Uterus (tissue), 4 donors: ENCODE measurements around the gene KRT85. TPM values are rescaled to one million over a fixed set of nuclear protein-coding genes. Genes with fewer than 3 reads are reported as not detected.

Experiments used
- DNase-seq, 2 donors: peaks; one replicate each; pipeline ENCODE4 v3.0.0-alpha.2; 2019 to 2020
- H3K27ac ChIP-seq, 2 donors: fragments of 200-600 bp; sonication (generic); 1 replicate in 1 of 2; 2 replicates in 1 of 2; pipeline ENCODE4 v1.5.1; 2016 to 2018
- H3K27me3 ChIP-seq, 2 donors: fragments of 200-600 bp; sonication (generic); one replicate each; pipeline ENCODE4 v1.5.1; 2018 to 2019; ENCODE audit warnings: control low read depth in 1 of 2
- H3K36me3 ChIP-seq, 2 donors: fragments of 200-600 bp; sonication (generic); one replicate each; pipeline ENCODE4 v1.5.1; 2019; ENCODE audit warnings: control low read depth in 1 of 2
- H3K4me1 ChIP-seq, 2 donors: fragments of 200-600 bp; sonication (generic); one replicate each; pipeline ENCODE4 v1.5.1; 2018 to 2019; ENCODE audit warnings: control low read depth in 1 of 2
- H3K4me3 ChIP-seq, 2 donors: fragments of 200-600 bp; sonication (generic); 1 replicate in 1 of 2; 2 replicates in 1 of 2; pipeline ENCODE4 v1.5.1; 2018 to 2019; ENCODE audit warnings: mild to moderate bottlenecking in 1 of 2
- H3K9me3 ChIP-seq, 2 donors: fragments of 200-600 bp; sonication (generic); one replicate each; pipeline ENCODE4 v1.5.1; 2019; ENCODE audit warnings: control low read depth in 1 of 2
- CTCF ChIP-seq, 4 experiments: fragments of 200-600 bp in 2 of 4; fragments of 450-650 bp in 2 of 4; sonication (generic) in 2 of 4; IDR thresholded peaks; one replicate each; pipeline ENCODE4 v1.5.1; 2016 to 2019; ENCODE audit warnings: antibody characterized with exemption in 4 of 4, mild to moderate bottlenecking in 2 of 4, moderate library complexity in 1 of 4
- POLR2A ChIP-seq, 2 donors: fragments of 450-650 bp; IDR thresholded peaks; one replicate each; pipeline ENCODE4 v1.6.1; 2016; ENCODE audit warnings: antibody characterized with exemption in 2 of 2, mild to moderate bottlenecking in 1 of 2, moderate library complexity in 1 of 2
- intact Hi-C: fragments of 100-400 bp; cut with DNase I; formaldehyde crosslinking; loops from one replicate; pipeline ENCODE4 v1.15.1; 2023; ENCODE audit warnings: low total_unique reads
- total RNA-seq, 4 donors: library from RNA; depleted of rRNA in 3 of 4; stranded (reverse); fragments of >200 nt in 3 of 4; gene quantifications; one replicate each; pipeline versions ENCODE4 v1.1.0 to v1.2.4, GENCODE V29; 2014 to 2023
- donor health status: DM: yes; HTN: yes; CAD: no.

The KRT85 gene
- total RNA-seq, 4 donors from 2014 or later: 0.76 TPM; not detected in 3

- Histone ChIP-seq H3K9me3 (no peaks in the 10 kb centered on the region), H3K4me1 (no peaks in the 10 kb centered on the region), H3K36me3 (no peaks in the 10 kb centered on the region), H3K27me3 (no peaks in the 10 kb centered on the region), H3K4me3 (no peak overlapping the region), H3K27ac (no peak overlapping the region)
- TF ChIP-seq CTCF (IDR thresholded peaks at IDR 0.05): no peak
- no peak for TF ChIP-seq POLR2A (IDR thresholded peaks at IDR 0.05)
- intact Hi-C loops: no loop called here
- DNase-seq: no peak
Measured at GRCh38 chr12:52351196-52352059, 15.9 kb downstream of the KRT85 start.

- H3K27ac ChIP-seq: no peak overlapping the region
- intact Hi-C loops: no loop called here
Measured at GRCh38 chr12:52350786-52351185, 16.5 kb downstream of the KRT85 start.

DNA sequence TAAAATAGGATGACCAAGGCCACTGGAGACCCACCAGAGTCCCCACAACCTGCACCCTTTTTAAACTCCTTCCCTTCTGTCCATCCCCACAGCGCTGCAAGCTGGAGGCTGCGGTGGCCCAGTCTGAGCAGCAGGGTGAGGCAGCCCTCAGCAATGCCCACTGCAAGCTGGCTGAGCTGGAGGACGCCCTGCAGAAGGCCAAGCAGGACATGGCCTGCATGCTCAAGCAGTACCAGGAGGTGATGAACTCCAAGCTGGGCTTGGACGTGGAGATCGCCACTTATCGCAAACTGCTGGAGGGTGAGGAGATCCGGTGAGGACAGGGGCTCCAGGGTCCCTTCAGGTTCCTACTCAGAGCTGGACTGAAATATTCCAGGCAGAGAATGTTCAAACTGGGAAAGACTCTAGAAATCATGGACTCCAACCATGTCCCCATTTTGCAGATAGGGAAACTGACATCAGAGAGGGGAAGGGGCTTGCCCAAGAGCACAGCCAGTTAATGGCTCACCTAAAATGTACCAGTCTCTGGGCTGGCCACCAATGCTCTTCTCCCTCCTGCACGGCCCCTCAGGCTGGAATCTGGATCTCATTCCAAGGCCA is 17.2 kb downstream of the KRT85 start:
- Histone ChIP-seq H3K27ac (no peak overlapping the region), H3K27me3 (no peaks in the 10 kb centered on the region), H3K36me3 (no peaks in the 10 kb centered on the region), H3K4me3 (no peak overlapping the region), H3K9me3 (no peaks in the 10 kb centered on the region), H3K4me1 (no peaks in the 10 kb centered on the region)
- TF ChIP-seq POLR2A (IDR thresholded peaks at IDR 0.05) (no peak), CTCF (IDR thresholded peaks at IDR 0.05) (no peak)
- DNase-seq: no peak
- intact Hi-C loops: no loop called here

More at GRCh38 chr12:52350786-52351185, 16.5 kb downstream of the KRT85 start:
- TF ChIP-seq CTCF (IDR thresholded peaks at IDR 0.05): no peak
- no peak for TF ChIP-seq POLR2A (IDR thresholded peaks at IDR 0.05)
- Histone ChIP-seq H3K36me3 (no peaks in the 10 kb centered on the region), H3K4me1 (no peaks in the 10 kb centered on the region), H3K27me3 (no peaks in the 10 kb centered on the region), H3K4me3 (no peak overlapping the region), H3K9me3 (no peaks in the 10 kb centered on the region)
- DNase-seq: no peak

GRCh38 chr12:52349196-52349595 is 18.1 kb downstream of the KRT85 start:
- intact Hi-C loops: no loop called here
- no peak for DNase-seq
- no peak for TF ChIP-seq CTCF (IDR thresholded peaks at IDR 0.05)

More at GRCh38 chr12:52349196-52349595, 18.1 kb downstream of the KRT85 start:
- no peaks in the 10 kb centered on the region for H3K9me3 ChIP-seq
- H3K27me3 ChIP-seq: no peaks in the 10 kb centered on the region
- no peak overlapping the region for H3K27ac ChIP-seq
- H3K4me3 ChIP-seq: no peak overlapping the region
- no peaks in the 10 kb centered on the region for H3K36me3 ChIP-seq
- no peaks in the 10 kb centered on the region for H3K4me1 ChIP-seq
